Progenitor cell of endocrine pancreas (in vitro differentiated cells): ENCODE results near the gene RPS10. TPM values are rescaled to one million over a fixed set of nuclear protein-coding genes. Genes with fewer than 3 reads are reported as not detected.

Source experiments
- DNase-seq: peaks from one replicate; pipeline ENCODE4 v3.0.0; 2021; ENCODE audit warnings: low spot score; ENCODE audit not compliant: unreplicated experiment
- H3K27ac Mint-ChIP-seq: 2 replicates; pipeline ENCODE4 v1.8.0; 2021; ENCODE audit warnings: mild to moderate bottlenecking, moderate library complexity, mixed read lengths
- H3K27me3 Mint-ChIP-seq: 2 replicates; pipeline ENCODE4 v1.8.0; 2021; ENCODE audit warnings: mixed read lengths
- H3K36me3 Mint-ChIP-seq: 2 replicates; pipeline ENCODE4 v1.8.0; 2022; ENCODE audit warnings: mixed read lengths; ENCODE audit not compliant: insufficient read depth
- H3K4me1 Mint-ChIP-seq: 2 replicates; pipeline ENCODE4 v1.8.0; 2021; ENCODE audit warnings: low read depth, mixed read lengths
- H3K4me3 Mint-ChIP-seq: 2 replicates; pipeline ENCODE4 v1.8.0; 2021; ENCODE audit warnings: low read depth, mild to moderate bottlenecking, moderate library complexity, mixed read lengths
- H3K9me3 Mint-ChIP-seq: 2 replicates; pipeline ENCODE4 v1.8.0; 2021; ENCODE audit warnings: low read depth, mixed read lengths
- CTCF ChIP-seq: fragments of 200-600 bp; sonication (generic); IDR thresholded peaks from one replicate; pipeline ENCODE4 v1.5.0; 2021; ENCODE audit warnings: antibody characterized with exemption, mild to moderate bottlenecking; ENCODE audit not compliant: unreplicated experiment
- total RNA-seq: library from RNA; stranded (reverse); gene quantifications from 2 replicates; pipeline ENCODE4 v1.2.1, GENCODE V29; 2021

Gene RPS10
- total RNA-seq, 1 donor from 2014 or later = 1,118 TPM

DNA sequence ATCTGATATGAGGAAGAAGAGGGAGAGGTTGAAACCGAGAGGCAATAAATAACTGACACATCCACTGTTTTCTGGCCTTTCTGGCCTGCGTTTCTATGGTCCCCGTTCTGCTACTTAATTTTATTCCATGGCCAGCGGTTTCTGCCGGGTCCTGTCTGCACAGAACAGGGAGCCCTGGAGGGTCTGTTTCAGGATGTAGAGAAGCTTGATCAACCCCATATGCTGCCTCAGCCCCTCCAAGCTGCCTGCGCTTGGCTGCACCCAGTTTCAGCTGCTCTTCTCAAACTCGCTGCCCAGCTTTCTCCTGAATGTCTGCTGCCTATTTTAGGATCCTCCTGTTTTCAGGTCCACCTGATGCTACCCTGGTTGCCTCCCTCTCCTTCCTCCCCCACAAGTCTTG lies 21.5 kb upstream of the RPS10 start:
- peaks cover 4% of the 10 kb centered on the region for H3K9me3 Mint-ChIP-seq
- no peaks in the 10 kb centered on the region for H3K36me3 Mint-ChIP-seq
- no peak overlapping the region for H3K4me3 Mint-ChIP-seq
- H3K27ac Mint-ChIP-seq = no peak overlapping the region
- no peaks in the 10 kb centered on the region for H3K4me1 Mint-ChIP-seq
- TF ChIP-seq CTCF = no peak
- no peak for DNase-seq
- peaks cover 3% of the 10 kb centered on the region for H3K27me3 Mint-ChIP-seq

DNA sequence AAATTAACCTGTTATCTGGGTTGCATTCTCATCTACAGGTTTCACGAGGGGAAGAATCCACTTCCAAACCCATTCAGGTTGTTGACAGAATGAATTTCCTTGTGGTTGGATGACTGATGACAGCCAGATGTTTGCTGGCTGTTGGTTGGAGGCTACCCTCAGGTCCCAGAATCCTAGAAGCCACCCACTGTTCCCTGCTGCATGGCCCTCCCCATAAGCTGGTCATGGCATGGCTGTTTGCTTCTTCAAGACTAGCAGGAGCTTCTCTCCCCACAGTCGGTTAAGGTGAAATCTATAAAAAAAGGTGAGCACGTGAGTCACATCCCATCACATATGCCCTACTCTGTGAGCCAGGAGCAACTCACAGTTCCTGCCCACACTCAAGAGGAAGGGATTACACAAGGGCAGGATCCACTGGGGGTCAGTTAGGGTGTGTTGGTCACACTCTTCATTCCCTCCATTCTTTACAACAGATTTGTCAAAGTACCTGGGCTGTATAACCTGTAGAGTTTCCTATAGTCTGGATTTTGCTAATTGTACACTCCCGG lies 19.5 kb upstream of the RPS10 start:
- TF ChIP-seq CTCF = no peak
- DNase-seq = no peak
- H3K4me3 Mint-ChIP-seq = no peak overlapping the region
- no peaks in the 10 kb centered on the region for H3K36me3 Mint-ChIP-seq
- H3K4me1 Mint-ChIP-seq = no peaks in the 10 kb centered on the region
- peaks cover 3% of the 10 kb centered on the region for H3K27me3 Mint-ChIP-seq
- H3K27ac Mint-ChIP-seq = no peak overlapping the region
- H3K9me3 Mint-ChIP-seq = no peaks in the 10 kb centered on the region

DNA sequence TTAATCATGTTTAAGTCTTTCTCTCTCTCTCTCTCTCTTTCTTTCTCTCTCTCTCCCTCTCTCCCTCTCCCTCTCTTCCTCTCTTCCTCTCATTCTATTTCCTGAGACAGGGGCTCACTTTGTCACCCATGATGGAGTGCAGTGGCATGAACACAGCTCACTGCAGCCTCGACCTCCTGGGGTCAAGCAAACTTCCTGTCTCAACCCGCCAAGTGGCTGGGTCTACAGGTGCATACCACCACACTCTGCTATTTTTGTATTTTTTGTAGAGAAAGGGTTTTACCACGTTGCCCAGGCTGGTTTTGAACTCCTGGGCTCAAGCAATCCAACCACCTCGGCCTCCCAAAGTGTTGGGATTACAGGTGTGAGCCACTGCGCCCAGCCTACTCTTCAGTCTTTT lies 15.7 kb upstream of the RPS10 start:
- no peaks in the 10 kb centered on the region for H3K36me3 Mint-ChIP-seq
- no peak for TF ChIP-seq CTCF
- no peak overlapping the region for H3K4me3 Mint-ChIP-seq
- DNase-seq = no peak
- peaks cover 9% of the 10 kb centered on the region for H3K9me3 Mint-ChIP-seq
- H3K27ac Mint-ChIP-seq = no peak overlapping the region
- H3K27me3 Mint-ChIP-seq = no peaks in the 10 kb centered on the region
- no peaks in the 10 kb centered on the region for H3K4me1 Mint-ChIP-seq

- Mint-ChIP-seq H3K27ac (no peak overlapping the region), H3K4me3 (no peak overlapping the region), H3K9me3 (peaks cover 9% of the 10 kb centered on the region), H3K27me3 (no peaks in the 10 kb centered on the region), H3K36me3 (no peaks in the 10 kb centered on the region), H3K4me1 (no peaks in the 10 kb centered on the region)
- no peak for DNase-seq
- no peak for TF ChIP-seq CTCF
These were observed 13.6 kb upstream of the RPS10 start for GRCh38 chr6:34439442-34439841.

DNA sequence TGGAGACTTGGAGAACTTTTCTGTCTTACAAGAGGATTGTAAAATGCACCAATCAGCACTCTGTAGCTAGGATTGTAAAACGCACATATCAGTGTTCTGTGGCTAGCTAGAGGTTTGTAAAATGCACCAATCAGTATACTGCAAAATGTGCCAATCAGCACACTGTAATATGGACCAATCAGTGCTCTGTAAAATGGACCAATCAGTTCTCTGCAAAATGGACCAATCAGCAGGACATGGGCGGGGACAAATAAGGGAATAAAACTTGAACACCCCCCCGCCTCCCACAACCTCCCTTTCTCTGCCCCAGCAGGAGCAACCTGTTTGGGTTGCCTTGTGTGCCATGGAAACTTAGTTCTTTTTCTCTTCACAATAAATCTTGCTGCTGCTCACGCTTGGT lies 12.8 kb upstream of the RPS10 start:
- no peak overlapping the region for H3K27ac Mint-ChIP-seq
- TF ChIP-seq CTCF = no peak
- no peaks in the 10 kb centered on the region for H3K4me1 Mint-ChIP-seq
- no peaks in the 10 kb centered on the region for H3K27me3 Mint-ChIP-seq
- no peaks in the 10 kb centered on the region for H3K36me3 Mint-ChIP-seq
- no peak overlapping the region for H3K4me3 Mint-ChIP-seq
- no peak for DNase-seq
- H3K9me3 Mint-ChIP-seq = peaks cover 9% of the 10 kb centered on the region
